WTC11 (cell line): Measurements from ENCODE around the gene MAST4. TPM values are rescaled to one million over a fixed set of nuclear protein-coding genes. Genes with fewer than 3 reads are reported as not detected.

Source experiments
- ATAC-seq: fragments of 200-7000 bp; cut with Tn5 transposase; 2 replicates; pipeline ENCODE4 v1.10.0; 2021; ENCODE audit warnings: mild to moderate bottlenecking, moderate library complexity
- CTCF ChIA-PET: fragments of 300-600 bp; sonication (Branson Sonifier 250); formaldehyde crosslinking; loops from one replicate; lab custom pipeline; 2021; ENCODE audit warnings: antibody characterized with exemption; lab: Charles Lee
- POLR2A ChIA-PET: fragments of 350-600 bp; sonication (Branson Sonifier 250); formaldehyde crosslinking; loops from one replicate; lab custom pipeline; 2021; ENCODE audit warnings: antibody characterized with exemption; lab: Charles Lee
- DNase-seq: peaks from one replicate; pipeline ENCODE4 v3.0.0; 2021; ENCODE audit warnings: low spot score
- H3K27ac Mint-ChIP-seq: 2 replicates; pipeline ENCODE4 v1.8.0; 2021; ENCODE audit warnings: mixed read lengths
- H3K27me3 Mint-ChIP-seq: 2 replicates; pipeline ENCODE4 v1.8.0; 2021; ENCODE audit warnings: low read depth, mild to moderate bottlenecking, moderate library complexity, mixed read lengths
- H3K36me3 Mint-ChIP-seq: 2 replicates; pipeline ENCODE4 v1.8.0; 2021; ENCODE audit warnings: mixed read lengths
- H3K4me1 Mint-ChIP-seq: 2 replicates; pipeline ENCODE4 v1.8.0; 2022; ENCODE audit warnings: mixed read lengths
- H3K4me3 Mint-ChIP-seq: 2 replicates; pipeline ENCODE4 v1.8.0; 2021; ENCODE audit warnings: mild to moderate bottlenecking, moderate library complexity, mixed read lengths
- H3K9me3 Mint-ChIP-seq: 2 replicates; pipeline ENCODE4 v1.8.0; 2021; ENCODE audit warnings: mixed read lengths
- AR ChIP-seq: fragments of 250-450 bp; sonication (Bioruptor Pico); IDR thresholded peaks from 2 replicates; pipeline ENCODE4 v1.9.0; 2021; ENCODE audit warnings: mild to moderate bottlenecking
- ATF2 ChIP-seq: sonication (generic); formaldehyde crosslinking; IDR thresholded peaks from 2 replicates; pipeline ENCODE4 v1.8.1; 2022; ENCODE audit warnings: low read depth, missing genetic modification reagents, borderline replicate concordance
- E2F1 ChIP-seq: sonication (generic); formaldehyde crosslinking; IDR thresholded peaks from 2 replicates; pipeline ENCODE4 v1.8.0; 2022; ENCODE audit warnings: mild to moderate bottlenecking, missing genetic modification reagents
- ERG ChIP-seq: fragments of 250-450 bp; sonication (Bioruptor Pico); IDR thresholded peaks from 2 replicates; pipeline ENCODE4 v1.8.0; 2021; ENCODE audit warnings: mild to moderate bottlenecking
- FOXK1 ChIP-seq: sonication (generic); formaldehyde crosslinking; IDR thresholded peaks from 2 replicates; pipeline ENCODE4 v1.8.0; 2022; ENCODE audit warnings: mild to moderate bottlenecking, moderate library complexity, missing genetic modification reagents
- GABPB1 ChIP-seq: sonication (generic); formaldehyde crosslinking; IDR thresholded peaks from 2 replicates; pipeline ENCODE4 v1.8.1; 2023; ENCODE audit warnings: mild to moderate bottlenecking, missing genetic modification reagents
- GRHL2 ChIP-seq: fragments of 250-450 bp; sonication (Bioruptor Pico); IDR thresholded peaks from 2 replicates; pipeline ENCODE4 v1.8.0; 2022; ENCODE audit warnings: mild to moderate bottlenecking, moderate library complexity; ENCODE audit not compliant: insufficient replicate concordance, severe bottlenecking
- HMGXB4 ChIP-seq: sonication (generic); formaldehyde crosslinking; IDR thresholded peaks from 2 replicates; pipeline ENCODE4 v1.8.1; 2023; ENCODE audit warnings: mild to moderate bottlenecking, moderate library complexity, missing genetic modification reagents
- NR2C2 ChIP-seq: sonication (generic); formaldehyde crosslinking; IDR thresholded peaks from 2 replicates; pipeline ENCODE4 v1.8.0; 2022; ENCODE audit warnings: mild to moderate bottlenecking, missing genetic modification reagents
- RELA ChIP-seq: sonication (generic); formaldehyde crosslinking; IDR thresholded peaks from 2 replicates; pipeline ENCODE4 v1.8.1; 2022; ENCODE audit warnings: missing genetic modification reagents, mild to moderate bottlenecking, borderline replicate concordance
- SOX15 ChIP-seq: fragments of 250-450 bp; sonication (Bioruptor Pico); IDR thresholded peaks from 2 replicates; pipeline ENCODE4 v1.9.0; 2021; ENCODE audit warnings: mild to moderate bottlenecking
- TEAD4 ChIP-seq: sonication (generic); formaldehyde crosslinking; IDR thresholded peaks from 2 replicates; pipeline ENCODE4 v1.8.0; 2022; ENCODE audit warnings: mild to moderate bottlenecking, missing genetic modification reagents
- ZBTB21 ChIP-seq: sonication (generic); formaldehyde crosslinking; IDR thresholded peaks from 2 replicates; pipeline ENCODE4 v1.8.1; 2023; ENCODE audit warnings: mild to moderate bottlenecking, missing genetic modification reagents, borderline replicate concordance
- ZNF317 ChIP-seq: sonication (generic); formaldehyde crosslinking; IDR thresholded peaks from 2 replicates; pipeline ENCODE4 v1.8.1; 2023; ENCODE audit warnings: low read depth, mild to moderate bottlenecking, moderate library complexity, missing genetic modification reagents, borderline replicate concordance
- ZNF416 ChIP-seq: fragments of 250-450 bp; sonication (Bioruptor Pico); IDR thresholded peaks from 2 replicates; pipeline ENCODE4 v1.9.0; 2021; ENCODE audit warnings: mild to moderate bottlenecking, inconsistent platforms
- ZNF512 ChIP-seq: sonication (generic); formaldehyde crosslinking; IDR thresholded peaks from 2 replicates; pipeline ENCODE4 v1.8.1; 2022; ENCODE audit warnings: missing genetic modification reagents, borderline replicate concordance
- total RNA-seq: library from RNA; stranded (reverse); gene quantifications from 3 replicates; pipeline ENCODE4 v1.2.3, GENCODE V29; 2021

Gene MAST4
- total RNA-seq, 1 experiment from 2014 or later, result 8.0 TPM

- DNase-seq, result no peak
- no peaks in the 10 kb centered on the region for H3K9me3 Mint-ChIP-seq
- H3K4me1 Mint-ChIP-seq, result no peaks in the 10 kb centered on the region
- no peak for ATAC-seq
- H3K27ac Mint-ChIP-seq, result no peak overlapping the region
- ChIA-PET POLR2A (interaction anchor here (0.7 kb wide), 1 partner anchor 38 kb away, joined by 3 read pairs; no protein-coding TSS in a partner anchor), CTCF (no interaction called here)
- TF ChIP-seq ZBTB21 (CRISPR knock-in tag) (no peak), E2F1 (CRISPR knock-in tag) (no peak), ERG (CRISPR knock-in tag) (no peak), TEAD4 (CRISPR knock-in tag) (no peak), NR2C2 (no peak), FOXK1 (CRISPR knock-in tag) (no peak), ZNF416 (CRISPR knock-in tag) (no peak), SOX15 (CRISPR knock-in tag) (no peak), HMGXB4 (CRISPR knock-in tag) (no peak), GRHL2 (CRISPR knock-in tag) (no peak), ATF2 (CRISPR knock-in tag) (no peak), ZNF512 (no peak), AR (no peak), ZNF317 (CRISPR knock-in tag) (no peak), GABPB1 (CRISPR knock-in tag) (no peak), RELA (CRISPR knock-in tag) (no peak)
- no peak overlapping the region for H3K4me3 Mint-ChIP-seq
- no peaks in the 10 kb centered on the region for H3K36me3 Mint-ChIP-seq
- H3K27me3 Mint-ChIP-seq, result no peaks in the 10 kb centered on the region
Observed at GRCh38 chr5:67133217-67133616, 537.0 kb downstream of the MAST4 start.
